Measurements from ENCODE around the gene CPA3.

CPA3 gene

GRCh38 chr3:148884261-148884660 lies 19.2 kb downstream of the CPA3 start:
- Histone ChIP-seq H3K9me3 (ENCODE audit: severe bottlenecking) (no peaks in the 10 kb centered on the region), H3K27ac (no peak overlapping the region), H3K4me3 (ENCODE audit: low read depth, low read length) (no peak overlapping the region), H3K27me3 (ENCODE audit: insufficient read depth, low read depth, severe bottlenecking) (no peaks in the 10 kb centered on the region), H3K36me3 (no peaks in the 10 kb centered on the region)
- no peak for TF ChIP-seq CTCF (IDR thresholded peaks at IDR 0.05; ENCODE audit: low read depth, low read length)
- no peak for DNase-seq

GRCh38 chr3:148889828-148890227 lies 24.7 kb downstream of the CPA3 start:
- no peaks in the 10 kb centered on the region for H3K9me3 ChIP-seq (ENCODE audit: severe bottlenecking)
- no peaks in the 10 kb centered on the region for H3K36me3 ChIP-seq
- DNase-seq = no peak
- H3K4me3 ChIP-seq (ENCODE audit: low read depth, low read length) = no peak overlapping the region
- H3K27me3 ChIP-seq (ENCODE audit: insufficient read depth, low read depth, severe bottlenecking) = no peaks in the 10 kb centered on the region
- no peak overlapping the region for H3K27ac ChIP-seq
- no peak for TF ChIP-seq CTCF (IDR thresholded peaks at IDR 0.05; ENCODE audit: low read depth, low read length)

GRCh38 chr3:148896062-148896461 lies 31.0 kb downstream of the CPA3 start:
- H3K36me3 ChIP-seq = no peaks in the 10 kb centered on the region
- TF ChIP-seq CTCF (IDR thresholded peaks at IDR 0.05; ENCODE audit: low read depth, low read length) = no peak
- no peaks in the 10 kb centered on the region for H3K27me3 ChIP-seq (ENCODE audit: insufficient read depth, low read depth, severe bottlenecking)
- DNase-seq = no peak
- no peak overlapping the region for H3K4me3 ChIP-seq (ENCODE audit: low read depth, low read length)
- H3K9me3 ChIP-seq (ENCODE audit: severe bottlenecking) = no peaks in the 10 kb centered on the region
- no peak overlapping the region for H3K27ac ChIP-seq

GRCh38 chr3:148901987-148902791 lies 37.1 kb downstream of the CPA3 start:
- H3K9me3 ChIP-seq (ENCODE audit: severe bottlenecking) = no peaks in the 10 kb centered on the region
- no peak for TF ChIP-seq CTCF (IDR thresholded peaks at IDR 0.05; ENCODE audit: low read depth, low read length)
- no peaks in the 10 kb centered on the region for H3K36me3 ChIP-seq
- no peak overlapping the region for H3K4me3 ChIP-seq (ENCODE audit: low read depth, low read length)
- no peaks in the 10 kb centered on the region for H3K27me3 ChIP-seq (ENCODE audit: insufficient read depth, low read depth, severe bottlenecking)
- no peak for DNase-seq
- no peak overlapping the region for H3K27ac ChIP-seq

- no peak for TF ChIP-seq CTCF (IDR thresholded peaks at IDR 0.05; ENCODE audit: low read depth, low read length)
- Histone ChIP-seq H3K27ac (no peak overlapping the region), H3K4me3 (ENCODE audit: low read depth, low read length) (no peak overlapping the region), H3K36me3 (no peaks in the 10 kb centered on the region), H3K9me3 (ENCODE audit: severe bottlenecking) (no peaks in the 10 kb centered on the region), H3K27me3 (ENCODE audit: insufficient read depth, low read depth, severe bottlenecking) (no peaks in the 10 kb centered on the region)
- no peak for DNase-seq
Measured at GRCh38 chr3:148903022-148903442, 37.9 kb downstream of the CPA3 start.

GRCh38 chr3:148903941-148904340 lies 38.8 kb downstream of the CPA3 start:
- no peaks in the 10 kb centered on the region for H3K9me3 ChIP-seq (ENCODE audit: severe bottlenecking)
- no peaks in the 10 kb centered on the region for H3K27me3 ChIP-seq (ENCODE audit: insufficient read depth, low read depth, severe bottlenecking)
- TF ChIP-seq CTCF (IDR thresholded peaks at IDR 0.05; ENCODE audit: low read depth, low read length) = no peak
- no peak overlapping the region for H3K27ac ChIP-seq
- DNase-seq = no peak
- H3K36me3 ChIP-seq = no peaks in the 10 kb centered on the region
- no peak overlapping the region for H3K4me3 ChIP-seq (ENCODE audit: low read depth, low read length)
